ENCODE measurements around the gene KCNAB2.
A peak's percentile ranks its signal among the peaks of the same experiment; 100 is the strongest.

KCNAB2 gene

DNA sequence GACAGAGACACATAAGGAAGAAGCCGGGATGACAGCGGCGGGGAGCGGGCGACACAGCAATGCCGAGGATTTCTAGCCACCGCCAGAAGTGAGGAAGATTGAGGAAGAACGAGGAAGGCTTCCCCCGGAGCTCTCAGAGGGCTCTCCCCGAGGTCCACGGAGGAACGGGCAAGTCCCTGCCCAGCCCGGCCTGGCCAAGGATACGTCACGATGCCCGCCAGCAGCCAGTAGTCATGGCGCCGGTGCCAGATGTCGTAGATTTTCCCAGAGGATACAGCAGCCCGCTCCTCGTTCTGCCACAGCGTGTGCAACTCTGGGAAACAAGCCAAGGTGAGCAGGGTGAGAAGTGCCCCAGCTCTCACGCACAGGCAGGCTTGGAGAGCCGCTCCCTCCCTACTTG is 65.9 kb downstream of the KCNAB2 start:
- no peak for DNase-seq (ENCODE audit: low spot score)

DNA sequence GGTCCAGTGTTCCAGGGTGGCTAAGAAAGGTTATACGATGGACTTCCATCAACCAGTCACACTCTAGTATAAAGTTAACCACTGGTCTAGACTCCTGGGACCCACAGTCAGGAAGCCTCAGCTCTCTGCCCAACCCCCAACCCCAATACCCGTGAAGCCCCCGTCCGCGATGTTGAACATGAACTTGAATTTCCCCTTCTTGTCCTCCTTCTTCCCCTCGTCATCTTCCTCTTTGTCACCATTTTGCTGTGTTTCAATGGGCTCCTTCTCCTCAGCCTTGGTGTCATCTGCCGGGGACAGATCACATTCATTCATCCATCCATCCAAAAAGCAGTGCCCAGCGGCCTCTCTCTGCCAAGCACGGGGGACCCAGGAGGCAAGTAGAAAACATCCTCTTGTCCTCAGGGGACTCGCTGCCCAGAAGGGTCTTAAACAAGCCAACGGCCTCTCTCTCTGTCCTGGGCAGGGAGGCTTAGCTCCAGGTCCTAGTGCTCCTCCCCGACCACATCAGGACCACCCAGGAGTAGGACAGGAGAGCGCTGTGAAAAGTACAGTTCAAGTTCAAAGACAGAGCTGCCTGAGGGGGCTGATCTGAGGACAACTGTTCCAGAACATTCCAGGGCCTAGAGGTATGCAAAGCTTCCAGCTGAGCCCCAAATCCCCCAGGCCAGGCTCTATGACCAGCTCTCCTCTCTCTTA is 66.5 kb downstream of the KCNAB2 start:
- no peak for DNase-seq (ENCODE audit: low spot score)

DNA sequence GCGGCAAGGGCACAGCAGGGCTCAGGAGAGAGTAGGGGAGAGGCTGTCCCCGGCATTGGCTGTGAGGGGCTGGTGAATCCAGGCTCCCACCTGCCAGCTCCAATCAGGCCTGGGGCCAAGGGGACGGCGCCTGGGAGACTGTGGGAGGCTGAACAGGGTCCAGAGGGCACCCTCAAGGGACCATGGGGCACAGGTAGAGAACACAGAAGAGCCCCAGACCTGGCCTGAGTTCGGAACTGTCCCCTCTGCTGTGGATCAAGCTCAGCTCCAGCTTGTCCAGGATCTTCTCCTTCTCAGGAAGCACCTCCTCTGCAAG is 67.0 kb downstream of the KCNAB2 start:
- DNase-seq (ENCODE audit: low spot score), result no peak

DNA sequence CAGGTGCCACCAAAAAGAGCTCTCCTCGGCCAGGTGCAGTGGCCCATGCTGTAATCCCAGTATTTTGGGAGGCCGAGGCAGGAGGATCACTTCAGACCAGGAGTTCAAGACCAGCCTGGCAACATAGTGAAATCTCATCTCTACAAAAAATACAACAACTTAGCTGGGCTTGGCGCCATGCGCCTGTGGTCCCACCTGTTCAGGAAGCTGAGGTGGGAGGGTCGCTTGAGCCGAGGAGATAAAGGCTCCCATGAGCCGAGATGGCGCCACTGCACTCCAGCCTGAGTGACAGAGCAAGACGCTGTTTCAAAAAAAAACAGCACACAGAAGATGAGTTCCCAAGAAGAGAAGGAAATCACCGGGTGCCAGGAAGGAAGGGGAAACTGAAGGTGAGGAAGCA is 67.4 kb downstream of the KCNAB2 start:
- DNase-seq (ENCODE audit: low spot score), result no peak

DNA sequence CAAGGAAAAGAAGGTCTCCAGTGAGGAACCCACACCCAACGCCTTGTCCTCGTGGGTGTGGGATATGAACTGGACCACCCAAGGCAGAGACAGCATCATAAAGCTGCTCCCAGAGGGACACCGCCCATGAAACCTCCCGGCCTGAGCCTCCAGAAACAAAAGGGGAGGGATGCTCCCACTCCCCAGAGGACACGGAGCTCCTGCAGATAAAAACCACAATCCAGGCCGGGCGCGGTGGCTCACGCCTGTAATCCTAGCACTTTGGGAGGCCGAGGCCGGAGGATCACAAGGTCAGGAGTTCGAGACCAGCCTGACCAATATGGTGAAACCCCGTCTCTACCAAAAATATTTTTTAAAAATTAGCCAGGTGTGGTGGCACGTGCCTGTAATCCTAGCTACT is 68.1 kb downstream of the KCNAB2 start:
- DNase-seq (ENCODE audit: low spot score), result no peak

DNA sequence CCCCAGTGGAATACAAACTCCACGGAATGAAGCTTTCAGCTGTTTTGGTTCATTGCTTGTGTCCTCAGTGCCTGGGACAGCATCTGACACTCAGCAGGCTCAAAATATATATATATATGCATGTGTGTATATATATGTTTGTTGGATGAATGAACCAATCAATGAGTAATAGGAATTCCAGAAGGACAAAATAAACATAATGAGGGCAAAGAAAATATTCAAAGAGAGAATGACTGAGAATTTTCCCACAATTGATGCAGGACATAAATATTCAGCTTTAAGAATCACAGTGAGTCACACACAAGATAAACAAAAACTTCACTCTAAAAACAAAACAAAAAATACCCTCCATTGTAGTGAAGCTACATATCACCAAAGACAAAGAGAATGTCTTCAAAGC is 70.4 kb downstream of the KCNAB2 start:
- no peak for DNase-seq (ENCODE audit: low spot score)

DNA sequence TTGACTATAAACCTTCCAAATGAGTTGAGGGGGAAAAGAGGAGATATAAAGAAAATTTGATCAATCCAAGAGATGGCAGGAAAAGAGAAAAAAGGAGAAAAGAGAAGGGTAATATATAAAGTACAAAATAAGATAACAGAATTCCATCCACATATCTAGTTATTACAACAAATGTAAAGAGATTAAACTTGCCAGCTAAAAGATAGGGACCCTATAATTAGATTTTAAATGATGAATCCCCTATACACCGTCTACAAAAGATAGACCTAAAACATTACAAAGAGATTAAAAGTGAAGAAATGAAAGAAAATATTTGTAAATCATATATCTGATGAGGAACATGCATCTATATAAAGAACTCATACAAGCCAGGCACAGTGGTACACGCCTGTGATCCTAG is 71.4 kb downstream of the KCNAB2 start:
- no peak for DNase-seq (ENCODE audit: low spot score)

DNA sequence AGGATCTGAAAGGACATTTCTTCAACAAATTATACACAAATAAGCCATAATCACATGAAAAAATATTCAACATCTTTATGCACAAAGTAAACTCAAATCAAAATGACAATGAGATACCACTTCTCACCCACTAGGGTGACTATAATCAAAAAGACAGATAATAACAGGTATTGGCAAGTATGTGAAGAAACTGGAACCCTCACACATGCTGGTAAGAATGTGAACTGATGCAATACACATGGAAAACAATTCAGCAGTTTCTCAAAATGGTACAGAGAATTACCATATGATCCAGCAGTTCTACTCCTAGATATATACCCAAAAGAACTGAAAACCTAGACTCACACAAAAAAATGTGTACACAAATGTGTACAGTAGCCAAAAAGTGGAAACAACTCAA is 71.9 kb downstream of the KCNAB2 start:
- no peak for DNase-seq (ENCODE audit: low spot score)

DNA sequence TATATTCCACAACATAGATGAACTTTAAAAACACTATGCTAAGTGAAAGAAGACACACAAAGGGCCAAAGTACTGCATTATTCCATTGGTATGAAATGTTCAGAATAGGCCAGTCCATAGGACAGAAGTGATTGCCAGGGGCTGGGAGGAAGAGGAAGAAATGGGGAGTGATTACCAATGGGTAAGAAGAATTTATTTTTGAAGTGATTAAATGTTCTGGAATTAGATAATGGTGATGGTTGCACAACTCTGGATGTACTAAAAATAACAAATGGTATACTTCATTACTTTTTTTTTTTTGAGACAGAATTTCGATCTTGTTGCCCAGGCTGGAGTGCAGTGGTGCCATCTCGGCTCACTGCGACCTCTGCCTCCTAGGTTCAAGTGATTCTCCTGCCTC is 72.7 kb downstream of the KCNAB2 start:
- DNase-seq (ENCODE audit: low spot score), result no peak

DNA sequence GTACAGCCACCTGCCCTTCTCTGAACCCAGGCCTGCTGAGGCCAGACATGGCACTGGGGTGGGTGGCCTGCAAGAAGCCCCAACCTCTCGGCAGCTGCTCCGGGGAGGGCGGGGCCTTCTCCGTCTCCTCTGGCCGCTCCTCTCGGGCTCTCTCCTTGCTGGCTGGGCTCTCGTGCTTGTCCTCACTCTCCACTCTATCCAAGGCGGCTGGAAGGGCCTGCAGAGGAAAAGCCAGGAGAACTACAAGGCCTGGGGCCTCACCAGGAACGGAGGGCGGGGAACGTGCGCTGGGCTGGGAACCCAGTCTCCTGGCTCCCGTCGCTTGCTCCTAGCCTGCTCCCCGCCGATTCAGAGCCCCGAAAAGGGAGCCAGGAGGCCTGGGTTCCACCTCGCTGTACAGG is 75.3 kb downstream of the KCNAB2 start:
- no peak for DNase-seq (ENCODE audit: low spot score)

DNA sequence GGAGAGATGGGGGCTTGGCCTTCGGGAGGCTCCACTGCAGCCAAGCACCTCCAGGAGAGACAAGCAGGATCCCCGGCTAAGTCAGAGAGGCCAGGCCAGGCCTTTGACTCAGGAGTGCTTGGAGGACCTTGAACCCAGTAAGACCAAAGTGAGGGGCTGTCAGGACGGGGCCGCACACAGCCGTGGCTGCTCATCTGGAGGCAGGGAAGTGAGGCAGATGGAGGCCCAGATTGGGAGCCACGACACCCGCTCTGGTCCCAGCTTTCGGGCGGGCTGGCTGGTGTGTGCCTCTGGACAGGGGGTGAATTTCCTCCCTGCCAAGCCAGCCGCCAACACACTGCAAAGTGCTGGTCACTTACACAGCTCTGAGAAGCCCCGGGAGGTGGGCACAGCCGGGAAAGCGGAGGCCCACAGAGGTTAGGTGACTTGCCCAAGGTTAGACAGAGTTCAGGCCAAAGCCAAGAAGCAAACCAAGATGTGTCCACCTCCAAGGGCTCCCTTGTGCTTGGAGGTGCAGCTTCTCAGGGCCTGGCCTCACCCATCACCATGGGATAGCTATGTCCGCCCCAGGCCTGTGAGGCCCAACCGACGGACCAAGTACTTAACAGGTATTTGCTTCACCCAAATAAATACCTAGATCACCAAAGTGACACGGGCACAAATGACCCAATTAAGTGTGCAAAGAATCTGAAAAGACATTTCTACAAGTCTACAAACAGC is 76.1 kb downstream of the KCNAB2 start:
- DNase-seq (ENCODE audit: low spot score), result no peak

DNA sequence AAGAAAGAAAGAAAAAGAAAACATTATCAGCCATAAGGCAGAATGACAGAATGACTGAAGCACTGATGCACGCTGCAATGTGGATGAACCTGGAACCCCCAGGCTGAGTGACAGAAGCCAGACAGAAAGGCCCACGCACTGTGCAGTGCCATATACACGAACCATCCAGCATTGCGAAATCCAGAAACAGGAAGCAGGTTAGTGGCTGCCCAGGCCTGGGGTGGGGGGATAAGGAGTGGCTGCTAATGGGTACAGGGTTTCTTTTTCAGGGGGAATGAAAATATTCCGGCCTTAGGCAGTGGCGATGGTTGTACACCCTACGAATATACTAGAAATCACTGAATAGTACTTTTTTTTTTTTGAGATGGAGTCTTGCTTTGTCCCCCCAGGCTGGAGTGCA is 77.4 kb downstream of the KCNAB2 start:
- DNase-seq (ENCODE audit: low spot score), result no peak

DNA sequence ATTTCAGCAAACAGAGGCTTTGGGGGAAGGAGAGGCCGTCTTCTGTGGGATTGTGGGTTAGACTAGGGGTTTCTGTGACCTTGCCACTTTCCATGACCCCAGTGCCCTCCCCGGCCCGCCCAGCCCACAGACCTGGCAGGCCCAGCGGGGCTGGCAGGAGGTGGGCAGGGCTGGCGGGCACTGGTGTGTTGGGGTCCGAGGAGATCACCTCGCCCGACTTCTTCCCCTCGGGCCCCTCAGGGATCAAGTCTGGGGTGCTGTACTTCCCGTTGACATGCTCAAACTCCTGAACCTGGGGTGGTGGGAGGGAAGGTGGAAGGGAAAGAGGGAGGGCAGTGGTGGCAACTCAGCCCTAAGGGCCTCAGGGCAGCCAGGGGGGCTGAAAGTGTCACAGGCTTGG is 78.1 kb downstream of the KCNAB2 start:
- no peak for DNase-seq (ENCODE audit: low spot score)

DNA sequence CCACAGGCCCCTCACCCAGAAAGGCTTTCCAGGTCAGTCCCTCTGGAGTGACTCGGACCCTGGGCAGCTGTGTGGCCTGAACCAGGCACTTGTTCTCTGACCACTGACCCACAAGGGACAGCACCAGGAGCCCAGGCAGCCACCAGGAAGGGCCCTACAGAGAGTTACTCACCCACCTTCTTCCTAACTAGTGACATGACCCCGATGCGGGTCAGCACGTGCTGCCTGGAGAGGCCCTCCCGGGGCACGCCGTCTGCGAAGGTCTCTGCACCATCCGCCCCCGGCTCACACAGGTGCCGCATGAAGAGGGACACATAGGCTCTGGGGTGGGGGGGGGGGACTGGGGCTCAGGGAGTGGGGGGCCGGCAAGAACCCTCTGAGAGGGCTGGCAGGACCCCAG is 78.7 kb downstream of the KCNAB2 start:
- DNase-seq (ENCODE audit: low spot score), result no peak

DNA sequence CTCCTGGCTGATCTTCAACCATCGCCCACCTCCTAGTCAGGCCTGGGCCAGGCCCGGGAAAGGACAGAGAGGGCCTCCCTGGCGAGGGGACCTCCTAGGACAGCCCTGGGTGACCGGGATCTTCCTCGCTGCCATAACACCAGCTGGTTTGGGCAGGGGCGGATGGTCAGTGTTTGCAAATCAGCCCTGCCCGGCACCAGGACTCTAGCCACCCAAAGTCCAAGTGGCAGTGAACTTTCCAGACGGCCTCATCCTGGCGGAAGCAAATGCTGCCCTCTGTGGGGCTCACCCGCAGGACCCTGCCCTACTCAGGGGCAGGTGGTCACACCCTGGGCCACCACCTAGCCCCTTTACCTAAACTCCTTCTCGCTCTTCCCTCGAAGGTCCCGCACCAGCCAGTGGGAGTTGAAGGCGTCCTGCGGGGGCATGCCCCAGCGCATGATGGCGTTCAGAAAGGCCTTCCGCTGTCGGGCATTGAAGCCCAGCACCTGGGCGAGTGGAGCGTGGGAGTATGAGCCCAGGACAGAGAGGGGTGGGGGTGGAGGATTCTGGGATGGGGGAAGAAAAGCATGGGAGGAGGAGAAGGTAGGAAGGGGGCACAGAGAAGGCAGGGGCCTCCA is 79.2 kb downstream of the KCNAB2 start:
- no peak for DNase-seq (ENCODE audit: low spot score)

DNA sequence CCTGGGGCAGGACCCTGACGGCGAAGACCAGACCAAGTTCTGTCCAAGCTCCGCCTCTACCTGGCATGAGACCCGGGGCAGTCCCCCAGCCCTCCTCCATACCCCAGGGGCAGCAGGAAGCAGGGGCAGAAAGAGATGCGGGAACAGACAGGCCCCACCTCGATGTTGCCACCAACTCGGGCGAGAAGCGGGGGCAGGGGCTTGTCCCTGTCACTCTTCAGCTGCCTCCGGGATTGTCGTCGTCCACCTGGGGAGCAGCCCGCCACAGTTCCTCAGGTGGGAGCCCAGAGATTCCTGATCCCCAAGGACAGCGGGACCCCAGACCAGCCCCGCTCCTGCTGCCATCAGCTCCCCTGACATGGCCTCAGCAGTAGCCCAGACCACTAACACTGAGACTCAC is 79.7 kb downstream of the KCNAB2 start:
- DNase-seq (ENCODE audit: low spot score), result no peak

DNA sequence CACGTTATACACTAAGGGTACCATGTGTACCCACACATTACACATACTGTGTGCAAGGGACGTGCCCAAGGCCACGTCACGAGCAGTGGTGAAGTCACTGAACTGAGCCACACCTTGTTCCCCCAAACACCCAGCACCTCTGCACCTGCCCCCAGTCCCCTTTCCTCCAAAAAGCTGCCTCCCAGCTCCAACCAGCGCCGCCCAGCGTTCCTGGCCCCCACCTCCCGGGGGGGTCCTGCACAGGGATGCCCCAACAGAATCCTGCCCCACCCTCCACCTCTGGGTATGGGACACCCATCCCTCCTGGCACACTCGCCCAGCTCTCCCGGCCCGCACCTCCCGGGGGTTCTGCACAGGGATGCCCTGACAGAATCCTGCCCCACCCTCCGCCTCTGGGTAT is 80.3 kb downstream of the KCNAB2 start:
- no peak for DNase-seq (ENCODE audit: low spot score)

DNA sequence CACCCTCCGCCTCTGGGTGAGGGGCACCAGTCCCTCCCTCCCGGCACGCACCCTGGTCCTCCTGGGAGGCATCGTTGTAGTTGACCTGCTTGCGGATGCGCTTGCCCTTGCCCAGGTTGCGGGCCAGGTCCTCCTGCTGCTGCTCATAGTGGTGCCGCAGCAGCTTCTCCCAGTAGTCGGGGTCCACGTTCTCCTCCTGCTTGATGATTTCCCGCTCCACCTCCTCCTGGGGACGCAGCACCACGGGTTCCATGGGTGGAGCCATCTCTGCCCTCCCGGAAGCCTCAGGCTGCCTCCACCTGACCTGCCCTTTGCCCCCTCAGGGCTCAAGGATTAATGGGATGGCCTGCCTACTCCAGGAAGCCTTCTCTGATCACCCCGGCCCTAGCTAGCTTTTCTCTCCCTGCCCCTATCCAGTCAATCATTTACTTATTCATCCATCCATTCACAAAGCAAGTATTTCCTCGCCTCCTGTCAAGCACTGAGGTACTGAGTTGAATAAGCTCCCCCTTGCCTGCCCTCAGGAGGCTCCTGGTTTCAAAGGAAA is 80.9 kb downstream of the KCNAB2 start:
- no peak for DNase-seq (ENCODE audit: low spot score)

DNA sequence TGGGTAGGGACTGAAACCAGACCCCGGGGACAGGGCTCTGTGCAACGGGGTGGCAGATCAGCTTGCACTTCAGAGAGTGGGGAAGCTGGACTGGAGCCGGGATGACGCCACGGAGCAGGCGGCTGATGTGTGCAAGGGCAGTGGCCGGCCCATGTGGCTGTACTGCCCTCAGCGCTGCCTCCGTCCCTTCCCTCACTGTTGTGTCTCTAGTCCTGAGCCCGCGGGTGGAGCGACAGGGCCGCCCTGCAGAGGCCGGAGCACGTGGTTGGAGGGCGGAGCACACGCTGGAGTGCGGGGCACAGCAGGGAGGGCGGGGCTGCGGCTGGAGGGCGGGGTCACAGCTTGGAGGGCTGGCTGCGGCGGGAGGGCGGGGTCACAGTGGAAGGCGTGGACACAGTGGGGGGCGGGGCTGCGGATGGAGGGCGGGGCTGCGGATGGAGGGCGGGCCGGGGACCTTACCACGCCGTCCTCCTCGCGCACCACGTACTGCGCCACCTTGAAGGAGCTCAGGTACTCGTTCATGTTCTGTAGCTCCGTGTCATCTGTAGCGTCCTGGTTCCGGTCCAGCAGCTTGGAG is 82.0 kb downstream of the KCNAB2 start:
- DNase-seq (ENCODE audit: low spot score), result peak; percentile 46

DNA sequence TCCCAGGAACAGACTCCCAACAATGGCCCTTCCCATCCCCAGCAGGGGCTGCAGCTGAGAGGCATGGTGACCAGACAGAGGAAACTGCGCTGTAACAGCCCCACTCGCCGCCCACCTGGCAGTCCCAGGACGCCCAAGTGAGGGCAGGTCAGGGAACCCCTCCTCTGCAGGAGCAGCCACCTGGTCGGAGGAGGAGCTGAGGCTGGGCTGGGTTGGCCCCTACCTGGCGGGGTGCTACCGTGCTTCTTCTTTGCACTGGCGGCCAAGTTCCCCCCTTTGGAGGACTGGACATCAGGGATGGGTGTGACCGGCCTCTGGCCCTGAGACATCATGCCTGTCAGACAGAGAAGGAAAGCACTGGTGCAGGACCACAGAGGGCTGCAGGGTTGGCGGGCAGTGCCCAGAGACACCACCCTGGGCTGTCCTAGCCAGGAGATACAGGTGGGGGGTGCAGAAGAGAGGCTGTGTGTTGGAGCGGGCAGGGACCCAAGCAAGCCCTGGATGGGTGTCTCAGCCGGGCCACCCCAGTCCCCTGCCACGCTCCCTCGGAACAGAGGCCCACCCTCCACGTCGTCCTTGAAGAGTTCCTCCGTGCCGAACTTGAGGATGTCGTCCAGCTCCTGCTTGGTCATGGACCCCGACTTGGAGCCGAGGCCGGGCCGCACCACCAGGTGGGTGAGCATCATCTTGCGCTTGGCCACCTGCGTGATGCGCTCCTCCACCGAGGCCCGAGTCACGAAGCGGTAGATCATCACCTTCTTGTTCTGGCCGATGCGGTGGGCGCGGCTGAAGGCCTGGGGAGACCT is 82.8 kb downstream of the KCNAB2 start:
- no peak for DNase-seq (ENCODE audit: low spot score)

DNA sequence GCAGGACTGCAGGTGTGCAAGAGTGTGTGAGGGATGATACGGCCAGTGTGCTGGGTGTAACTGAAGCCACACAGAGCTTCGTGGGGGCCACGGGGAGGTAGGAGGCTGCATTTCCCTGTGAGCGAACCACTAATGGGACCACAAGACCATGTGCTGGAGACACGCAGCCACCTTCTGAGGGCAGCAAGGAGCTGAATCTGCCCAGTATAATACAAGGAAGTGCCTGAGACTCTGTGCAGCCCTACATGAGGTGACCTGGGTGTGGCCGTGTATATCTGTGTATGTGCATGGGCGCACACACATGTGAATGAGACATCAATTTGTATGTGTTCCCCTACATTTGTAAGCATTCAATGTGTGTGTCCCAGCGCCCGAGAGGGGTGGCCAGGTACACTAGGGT is 83.6 kb downstream of the KCNAB2 start:
- DNase-seq (ENCODE audit: low spot score), result no peak

DNA sequence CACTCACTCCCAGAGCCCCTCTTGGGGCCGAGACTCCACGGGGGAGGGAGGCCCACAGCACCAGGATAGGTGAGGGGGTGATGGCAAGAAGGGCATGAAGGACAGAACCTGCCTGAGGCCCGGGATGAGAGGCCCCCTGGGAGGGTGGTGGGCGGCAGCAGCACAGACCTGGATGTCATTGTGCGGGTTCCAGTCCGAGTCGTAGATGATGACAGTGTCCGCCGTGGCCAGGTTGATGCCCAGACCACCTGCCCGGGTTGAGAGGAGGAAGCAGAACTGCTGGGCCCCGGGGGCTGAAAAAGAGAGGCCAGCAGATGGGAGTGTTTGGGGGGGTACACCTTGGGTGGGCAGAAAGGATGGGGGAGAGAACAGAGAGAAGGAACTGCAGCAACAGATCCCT is 84.3 kb downstream of the KCNAB2 start:
- no peak for DNase-seq (ENCODE audit: low spot score)
